Keratinocyte (primary cell): Measurements from ENCODE around the gene ANXA11.

Source experiments
- CTCF ChIP-seq, 3 experiments: IDR thresholded peaks in 1 of 3; conservative IDR thresholded peaks in 1 of 3; optimal IDR thresholded peaks in 1 of 3; 2 replicates in 2 of 3; 3 replicates in 1 of 3; pipeline versions ENCODE3 to v1.5.1; 2011; ENCODE audit warnings: low read length in 3 of 3, mild to moderate bottlenecking in 3 of 3, moderate library complexity in 2 of 3, control low read depth in 1 of 3, inconsistent platforms in 1 of 3; ENCODE audit not compliant: insufficient read depth in 2 of 3; ENCODE audit errors: extremely low read depth in 1 of 3
- EZH2 ChIP-seq: IDR thresholded peaks from one replicate; pipeline ENCODE4 v1.6.1; 2012; ENCODE audit warnings: inconsistent platforms, mild to moderate bottlenecking, low read length, moderate library complexity

DNA sequence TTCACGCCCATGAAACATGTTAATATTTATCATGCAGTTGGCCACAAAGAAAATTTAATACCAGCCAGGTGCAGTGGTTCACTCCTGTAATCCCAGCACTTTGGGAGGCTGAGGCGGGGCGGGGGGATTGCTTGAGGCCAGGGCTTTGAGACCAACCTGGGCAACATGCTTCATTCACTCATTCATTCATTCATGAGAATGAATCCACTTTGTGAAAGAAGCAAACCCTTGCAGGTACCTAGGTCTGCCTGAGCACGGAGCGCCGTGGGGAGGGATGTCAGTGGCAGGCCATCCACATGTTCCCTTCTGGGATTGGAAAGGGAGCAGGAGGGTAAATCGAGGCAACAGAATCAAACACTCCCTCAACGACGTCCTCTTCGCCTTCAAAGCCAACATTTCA lies 4.7 kb downstream of the ANXA11 start:
- TF ChIP-seq CTCF (optimal IDR thresholded peaks at IDR 0.05 in 1 of 3, IDR thresholded peaks at IDR 0.05 in 1 of 3, conservative IDR thresholded peaks at IDR 0.05 in 1 of 3; ENCODE audit: extremely low read depth in 1 of 3, insufficient read depth in 2 of 3, low read length in 3 of 3) (no peak), EZH2 (no peak)
